Stimulated activated CD8-positive, alpha-beta memory T cell treated with anti-CD3 and anti-CD28 coated beads, Interleukin-12 subunit alpha, Interleukin-12 subunit beta, amount 100 ng/mL, for 4 hours (primary cell): Measurements from ENCODE around the gene PPM1B.
"Not testable (repeated sequence)": the region's sequence is repeated elsewhere in the genome, so short reads cannot be mapped to it uniquely, and the experiment has no call there.

Experiments
- DNase-seq: peaks from one replicate; pipeline ENCODE4 v3.0.0-alpha.2; 2020; ENCODE audit warnings: low read depth

The PPM1B gene

DNA sequence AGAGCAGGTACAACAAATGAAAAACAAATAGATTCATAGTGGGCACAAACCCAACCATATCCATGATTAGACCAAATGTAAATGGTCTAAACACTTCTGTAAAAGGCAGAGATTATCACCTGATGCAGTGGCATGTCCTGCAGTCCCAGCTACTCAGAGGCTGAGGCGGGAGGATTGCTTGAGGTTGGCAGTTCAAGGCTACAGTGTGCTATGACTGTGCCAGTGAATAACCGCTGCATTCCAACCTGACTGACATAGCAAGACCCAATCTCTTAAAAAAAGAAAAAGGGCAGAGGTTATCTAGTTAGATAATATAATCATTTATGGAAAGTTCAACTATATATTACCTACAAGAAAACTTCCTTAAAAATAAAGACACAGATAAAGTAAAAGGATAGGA is 85.3 kb downstream of the PPM1B start:
- no peak for DNase-seq

DNA sequence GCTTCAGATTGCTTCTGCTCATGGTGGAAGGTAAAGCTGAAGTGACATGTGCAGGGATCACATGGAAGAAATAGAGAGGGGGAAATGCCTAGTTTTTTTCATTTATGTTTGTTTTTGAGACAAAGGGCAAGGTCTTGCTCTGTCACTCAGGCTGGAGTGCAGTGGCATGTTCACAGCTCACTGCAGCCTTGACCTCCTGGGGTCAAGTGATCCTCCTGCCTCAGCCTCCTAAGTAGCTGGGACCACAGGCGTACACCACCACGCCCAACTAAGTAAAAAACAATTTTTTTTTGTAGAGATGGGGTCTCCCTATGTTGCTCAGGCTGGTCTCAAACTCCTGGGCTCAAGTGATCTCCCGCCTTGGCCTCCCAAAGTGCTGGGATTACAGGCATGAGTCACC is 87.0 kb downstream of the PPM1B start:
- not testable (repeated sequence) for DNase-seq

DNA sequence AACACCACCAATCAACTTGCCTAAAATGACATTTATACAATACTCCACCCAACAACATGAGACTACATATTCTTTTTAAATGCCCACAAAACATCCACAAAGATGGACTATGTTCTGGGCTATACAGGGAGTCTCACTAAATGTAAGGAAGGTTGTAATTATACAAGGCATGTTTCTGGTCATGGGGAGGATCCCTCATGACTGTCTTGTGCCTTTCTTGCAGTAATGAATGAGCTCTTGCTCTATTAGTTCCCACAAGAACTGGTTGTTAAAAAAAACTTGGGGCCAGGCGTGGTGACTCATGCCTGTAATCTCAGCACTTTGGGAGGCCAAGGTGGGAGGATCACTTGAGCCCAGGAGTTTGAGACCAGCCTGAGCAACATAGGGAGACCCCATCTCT is 89.1 kb downstream of the PPM1B start:
- not testable (repeated sequence) for DNase-seq

DNA sequence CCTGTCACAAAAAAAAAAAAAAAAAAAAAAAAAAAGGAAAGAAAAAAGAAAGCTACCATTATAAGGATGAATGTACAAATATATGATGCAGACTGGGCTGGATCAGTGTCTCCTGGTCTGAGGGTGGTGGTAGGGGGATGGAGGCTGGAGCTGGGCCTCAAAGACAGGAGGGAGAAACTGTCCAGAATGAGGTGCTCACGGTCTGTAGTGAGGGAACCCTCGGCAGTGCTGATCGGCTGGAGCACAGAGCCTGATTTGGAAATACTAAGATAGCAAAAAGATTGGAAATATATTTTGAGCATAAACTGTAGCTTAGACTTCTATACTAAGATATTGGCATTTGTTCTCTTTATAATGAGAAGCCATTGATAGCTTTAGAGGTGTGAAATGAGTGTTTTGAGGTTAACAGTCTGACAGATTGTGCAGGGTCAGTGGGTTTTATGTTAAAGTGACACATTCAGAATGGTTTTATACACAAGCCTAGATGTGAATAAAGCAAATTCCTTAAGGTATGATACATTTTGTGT is 98.7 kb downstream of the PPM1B start:
- DNase-seq: no peak

DNA sequence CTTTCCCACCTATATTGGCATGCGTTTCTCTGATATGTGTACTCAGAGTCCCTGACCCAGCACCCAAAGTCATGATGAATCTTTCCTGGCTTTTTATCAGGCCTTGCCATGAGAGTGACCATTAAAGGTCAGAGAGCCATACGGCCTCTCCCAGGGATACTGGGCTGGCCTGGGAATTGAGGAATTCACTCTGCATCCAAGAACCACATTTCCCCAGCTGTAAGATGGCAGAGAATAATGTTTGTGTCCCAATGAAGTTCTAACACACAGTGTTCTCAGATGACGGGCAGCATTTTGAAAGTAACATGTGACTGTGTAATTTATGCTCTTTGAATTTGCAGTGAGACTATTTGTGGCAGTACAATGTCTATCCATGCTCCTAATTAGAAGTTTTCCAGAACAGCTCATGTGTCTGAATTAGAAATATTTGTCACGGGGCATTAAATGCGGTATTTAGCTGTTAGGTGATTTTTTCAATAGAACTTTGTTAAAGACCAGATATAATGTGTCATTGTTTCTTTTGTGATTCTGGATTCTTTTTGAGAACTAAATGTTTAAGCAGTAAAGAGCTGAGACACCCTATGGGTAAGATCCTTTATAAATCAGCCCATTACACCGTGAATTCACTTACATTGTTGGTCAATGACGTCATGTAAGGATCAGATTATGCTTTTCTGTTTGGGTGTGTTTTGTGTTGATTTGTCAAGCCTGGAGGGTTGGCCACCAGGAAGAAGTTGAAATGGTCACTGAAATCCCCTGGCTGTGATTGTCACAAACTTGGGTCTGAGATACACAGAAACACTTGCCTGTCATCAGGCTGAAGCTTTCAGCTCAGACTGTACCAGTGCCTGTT is 99.3 kb downstream of the PPM1B start:
- no peak for DNase-seq

GRCh38 chr2:44269831-44270230 is 101.2 kb downstream of the PPM1B start:
- DNase-seq: no peak

DNA sequence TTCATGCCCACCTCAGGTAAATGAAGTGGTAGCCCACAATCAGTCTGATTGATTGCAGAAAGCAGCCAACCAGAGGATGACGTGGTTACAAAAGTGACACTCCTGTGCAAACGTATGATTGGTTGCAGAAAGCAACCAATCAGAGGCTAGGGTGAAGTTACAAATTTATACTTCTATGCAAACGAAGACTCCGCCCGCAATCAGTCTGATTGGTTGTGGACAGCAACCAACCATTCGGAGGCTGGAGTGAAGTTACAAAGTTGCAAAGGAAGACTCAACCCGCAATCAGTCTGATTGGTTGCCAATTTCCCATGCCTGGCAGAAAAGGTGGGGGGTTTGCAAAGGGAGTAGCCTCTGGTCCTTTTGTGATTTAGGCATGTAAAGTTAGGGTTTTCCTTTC is 102.6 kb downstream of the PPM1B start:
- no peak for DNase-seq

GRCh38 chr2:44273076-44273475 is 104.4 kb downstream of the PPM1B start:
- DNase-seq: no peak

DNA sequence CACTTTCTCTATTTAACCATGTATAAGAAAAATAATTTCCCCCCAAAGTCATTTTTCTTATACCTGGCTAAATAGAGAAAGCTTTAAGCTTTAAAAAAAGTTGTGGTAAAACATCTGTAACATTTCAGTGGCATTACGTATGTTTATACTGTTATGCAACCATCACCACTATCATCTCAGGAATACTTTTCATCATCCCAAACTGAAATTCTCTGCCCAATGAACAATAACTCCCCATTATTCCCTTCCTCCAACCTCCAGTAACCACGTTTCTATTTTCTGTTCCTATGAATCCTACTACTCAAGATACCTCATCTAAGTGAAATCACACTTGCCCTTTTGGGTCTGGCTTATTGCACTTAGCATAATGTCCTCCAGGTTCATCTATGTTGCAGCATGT is 104.9 kb downstream of the PPM1B start:
- no peak for DNase-seq

DNA sequence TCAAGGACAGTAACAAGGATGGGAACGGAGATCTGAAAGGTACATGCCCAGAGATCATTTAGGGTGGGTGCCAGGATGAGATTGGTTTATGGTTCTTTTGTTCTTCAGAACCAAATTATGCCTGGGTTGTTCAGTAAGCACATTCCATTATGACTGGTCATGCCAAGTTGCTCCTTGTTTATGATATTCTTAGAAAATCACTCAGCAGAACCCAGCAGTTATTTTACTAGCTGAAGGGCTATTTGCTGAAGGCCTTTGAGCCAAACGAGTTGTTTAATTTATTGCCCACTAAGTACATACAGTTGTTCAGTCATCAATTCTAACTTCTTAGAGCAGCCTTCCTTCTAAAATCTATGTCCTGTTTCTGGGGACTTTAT is 107.2 kb downstream of the PPM1B start:
- no peak for DNase-seq

GRCh38 chr2:44277541-44277940 is 108.9 kb downstream of the PPM1B start:
- DNase-seq: no peak

- no peak for DNase-seq
Measured at GRCh38 chr2:44280869-44281268, 112.2 kb downstream of the PPM1B start.
